NCI-H69 (cell line): Measurements from ENCODE around the gene KIAA0586.

Experiments
- DNase-seq: peaks from one replicate; lab custom pipeline; 2025; lab: John Stamatoyannopoulos, UW

The KIAA0586 gene

GRCh38 chr14:58598028-58598803, 170.7 kb downstream of the KIAA0586 start:
- DNase-seq: no peak

DNA sequence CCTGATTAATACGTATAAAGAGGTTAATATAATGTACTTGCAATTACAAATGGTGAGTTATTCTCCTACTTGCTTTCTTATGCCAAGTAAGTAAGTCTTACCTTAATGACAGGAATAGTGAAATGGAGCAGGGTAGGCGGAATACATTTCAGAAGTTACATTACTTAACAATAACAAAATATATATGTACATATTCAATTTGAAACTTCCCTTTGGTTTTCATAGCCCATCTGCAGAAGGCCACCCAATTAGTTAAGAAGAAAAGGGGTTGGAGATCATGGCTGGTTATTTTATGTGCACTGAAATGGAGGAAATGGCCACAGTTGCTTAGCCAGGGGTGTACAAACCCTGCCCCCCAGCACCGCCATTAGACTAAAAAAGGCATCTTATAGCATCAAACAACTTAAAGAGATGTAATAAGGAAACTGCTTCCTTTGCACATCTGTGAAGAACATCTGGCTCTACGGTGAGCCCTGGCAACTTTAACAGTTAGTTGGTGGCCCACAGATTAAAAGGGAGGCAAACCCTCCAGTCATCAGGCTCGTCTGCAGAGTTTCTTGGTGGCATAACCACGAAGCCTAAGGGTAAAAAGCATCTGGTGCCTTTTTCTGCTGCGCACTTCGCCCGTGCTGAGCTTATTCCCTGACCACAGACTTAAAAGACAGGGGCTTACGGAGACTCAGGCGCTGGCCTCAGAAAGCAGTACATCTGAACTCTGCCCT, 171.4 kb downstream of the KIAA0586 start:
- no peak for DNase-seq

GRCh38 chr14:58599707-58600106, 172.2 kb downstream of the KIAA0586 start:
- no peak for DNase-seq
